Erythroblast (primary cell): Measurements from ENCODE around the gene BEND3.
"Not testable (repeated sequence)": the region's sequence is repeated elsewhere in the genome, so short reads cannot be mapped to it uniquely, and the experiment has no call there.

Experiments
- DNase-seq, 2 experiments: peaks; one replicate each; lab custom pipeline; 2025; lab: John Stamatoyannopoulos, UW
- GATA1 ChIP-seq: IDR thresholded peaks from 2 replicates; pipeline ENCODE4 v1.6.1; 2011; ENCODE audit warnings: low read depth, mild to moderate bottlenecking, control low read depth, low read length, moderate library complexity
- POLR2A ChIP-seq: IDR thresholded peaks from 2 replicates; pipeline ENCODE4 v1.6.1; 2011; ENCODE audit warnings: mild to moderate bottlenecking, low read length

BEND3 gene

DNA sequence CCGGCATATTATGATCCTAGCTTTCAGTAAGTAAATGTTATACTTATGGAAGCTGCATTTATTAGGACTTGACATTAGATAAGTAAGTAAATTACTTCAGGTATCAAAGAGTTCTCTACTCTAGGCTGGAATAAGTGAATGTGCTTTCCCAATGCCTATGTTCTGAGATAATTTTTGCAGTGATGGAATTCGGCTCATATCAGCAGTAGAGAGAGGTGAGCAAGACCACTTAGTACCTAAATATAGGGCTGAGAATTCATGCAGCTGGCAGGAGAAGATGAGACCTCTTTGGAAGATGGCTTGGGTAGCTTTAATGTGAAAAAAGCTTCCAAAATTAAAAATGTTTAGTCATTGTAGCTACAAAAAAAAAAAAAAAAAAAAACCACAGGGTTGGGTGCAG lies 13.3 kb upstream of the BEND3 start:
- no peak for TF ChIP-seq GATA1
- no peak for TF ChIP-seq POLR2A
- no peak for DNase-seq

DNA sequence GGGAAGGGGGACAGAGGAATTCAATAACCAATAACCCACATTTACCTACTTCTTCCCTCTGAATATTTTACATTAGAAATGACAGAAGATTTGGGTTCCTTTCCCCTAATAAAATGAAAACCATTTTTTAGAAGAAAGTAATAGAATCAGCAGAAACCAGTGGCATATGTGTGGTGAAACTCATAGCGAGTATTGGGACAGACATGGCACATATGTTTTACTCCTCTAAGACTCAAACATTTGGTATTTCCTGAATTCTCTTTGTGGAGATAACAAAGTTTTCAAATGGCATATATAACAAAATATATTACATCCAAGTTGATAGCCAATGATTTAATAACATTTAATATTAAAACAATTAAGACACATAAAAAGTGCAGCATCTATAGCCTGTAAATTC lies 12.9 kb upstream of the BEND3 start:
- no peak for DNase-seq
- TF ChIP-seq POLR2A (no peak), GATA1 (no peak)

DNA sequence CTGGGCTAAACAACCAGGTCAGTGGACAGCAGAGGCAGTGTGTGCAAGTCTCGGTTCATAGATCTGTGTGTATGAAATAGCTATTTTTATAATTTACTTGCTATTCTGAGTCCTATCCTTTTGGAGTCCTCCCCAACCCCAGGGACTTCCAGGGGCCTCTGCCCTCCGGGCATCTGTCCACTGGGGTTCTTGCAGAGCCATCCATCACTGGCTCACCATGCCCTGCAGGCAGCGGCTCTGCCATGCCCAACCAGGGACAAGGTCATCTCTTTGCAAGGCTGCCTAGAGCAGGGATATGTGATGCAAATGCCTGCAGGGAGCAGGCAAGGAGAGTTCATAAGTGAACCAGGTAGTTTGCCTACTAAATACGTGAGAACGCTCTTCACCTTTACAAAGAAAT lies 10.5 kb upstream of the BEND3 start:
- DNase-seq, result no peak
- TF ChIP-seq POLR2A, result no peak
- no peak for TF ChIP-seq GATA1

DNA sequence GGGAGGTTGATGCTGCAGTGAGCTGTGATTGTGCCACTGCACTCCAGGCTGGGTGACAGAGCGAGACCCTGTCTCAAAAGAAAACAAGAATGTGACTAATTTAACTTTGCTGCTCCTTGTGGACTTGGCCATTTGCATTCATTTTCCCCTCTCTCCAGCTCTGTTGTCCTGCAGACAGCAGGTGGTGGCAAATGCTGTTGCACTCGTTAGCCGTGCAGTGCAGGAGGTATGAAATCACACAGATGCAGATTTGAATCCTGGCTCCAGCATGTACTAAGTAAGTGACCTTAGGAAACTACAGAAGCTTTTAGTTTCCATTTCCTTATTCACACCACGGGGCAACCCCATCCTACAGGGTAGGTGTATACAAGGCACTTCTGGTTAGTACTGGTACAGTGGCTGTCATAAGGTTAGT lies 9.6 kb upstream of the BEND3 start:
- no peak for DNase-seq

DNA sequence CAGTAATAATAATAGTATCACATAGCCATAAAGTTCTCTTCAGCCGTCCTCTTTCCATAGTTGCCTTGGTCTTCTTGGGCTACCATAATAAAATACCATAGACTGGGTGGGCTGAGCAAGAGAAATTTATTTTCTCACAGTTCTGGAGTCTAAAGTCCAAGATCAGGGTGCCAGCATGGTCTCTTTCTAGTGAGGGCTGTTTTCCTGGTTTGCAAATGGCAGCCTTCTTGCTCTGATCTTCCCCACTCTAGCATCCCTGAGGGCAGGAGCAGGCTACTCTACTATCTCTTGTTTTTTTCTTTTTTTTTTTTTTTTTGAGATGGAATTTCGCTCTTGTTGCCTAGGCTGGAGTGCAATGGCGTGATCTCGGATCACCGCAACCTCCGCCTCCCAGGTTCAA lies 8.2 kb upstream of the BEND3 start:
- no peak for TF ChIP-seq GATA1
- no peak for TF ChIP-seq POLR2A
- no peak for DNase-seq

More for the DNA sequence above, 9.6 kb upstream of the BEND3 start:
- no peak for TF ChIP-seq POLR2A
- no peak for TF ChIP-seq GATA1

DNA sequence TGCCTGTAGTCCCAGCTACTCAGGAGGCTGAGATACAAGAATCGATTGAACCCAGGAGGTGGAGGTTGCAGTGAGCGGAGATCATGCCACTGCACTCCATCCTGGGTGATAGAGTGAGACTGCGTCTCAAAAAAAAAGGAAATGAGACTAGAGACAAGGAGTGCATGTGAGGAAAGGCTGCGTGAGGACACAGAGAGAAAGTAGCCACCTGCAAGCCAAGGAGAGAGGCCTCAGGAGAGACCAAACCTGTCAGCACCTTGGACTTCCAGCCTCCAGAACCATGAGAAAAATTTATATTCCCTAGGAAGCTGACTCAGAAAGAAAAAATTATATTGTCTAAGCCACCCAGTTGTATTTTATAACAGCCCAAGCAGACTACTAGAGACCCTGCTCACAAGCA lies 7.4 kb upstream of the BEND3 start:
- no peak for TF ChIP-seq GATA1
- TF ChIP-seq POLR2A, result no peak
- DNase-seq, result no peak

DNA sequence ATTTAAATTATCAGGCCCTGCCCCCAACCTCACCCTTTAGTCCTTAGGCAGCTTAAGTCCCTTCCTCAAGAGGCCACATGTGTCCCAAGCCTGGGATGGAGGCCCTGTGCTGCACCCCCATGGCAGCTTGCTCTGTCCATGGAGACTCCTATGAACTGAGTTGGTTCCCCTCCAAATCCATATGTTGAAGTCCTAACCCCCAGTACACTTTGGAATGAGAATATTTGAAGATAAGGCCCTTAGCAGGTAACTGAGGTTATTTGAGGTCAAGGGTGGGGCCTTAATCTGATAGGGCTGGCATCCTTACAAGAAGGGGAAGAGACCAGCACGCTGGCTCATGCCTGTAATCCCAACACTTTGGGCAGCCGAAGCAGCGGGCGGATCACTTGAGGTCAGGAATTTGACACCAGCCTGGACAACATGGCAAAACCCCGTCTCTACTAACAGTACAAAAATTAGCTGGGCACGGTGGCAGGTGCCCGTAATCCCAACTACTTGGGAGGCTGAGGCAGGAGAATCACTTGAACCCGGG lies 6.7 kb upstream of the BEND3 start:
- TF ChIP-seq GATA1 (no peak), POLR2A (no peak)
- DNase-seq, result peak; percentile 17 to 44

DNA sequence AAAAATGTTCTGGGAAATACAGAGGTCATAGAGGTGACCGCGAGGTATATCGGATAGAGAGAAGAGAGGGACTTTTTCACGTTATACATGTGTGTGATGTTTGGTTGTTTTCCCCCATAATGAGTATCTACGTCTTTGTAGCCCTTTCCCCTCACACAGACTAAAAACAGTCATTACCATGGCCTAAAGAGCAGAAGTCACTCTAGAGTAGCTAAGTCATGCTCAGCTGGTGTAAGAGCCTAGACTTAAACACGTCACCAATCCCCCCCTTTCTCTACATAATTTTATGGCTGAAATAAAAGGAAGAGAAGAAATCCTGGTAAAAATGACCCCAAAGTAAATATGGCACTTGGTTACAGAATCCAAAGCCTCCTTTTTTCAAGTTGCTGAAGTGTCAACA lies 6.0 kb upstream of the BEND3 start:
- TF ChIP-seq GATA1 (no peak), POLR2A (no peak)
- peak in 1 of 2 experiments; percentile 27 for DNase-seq

DNA sequence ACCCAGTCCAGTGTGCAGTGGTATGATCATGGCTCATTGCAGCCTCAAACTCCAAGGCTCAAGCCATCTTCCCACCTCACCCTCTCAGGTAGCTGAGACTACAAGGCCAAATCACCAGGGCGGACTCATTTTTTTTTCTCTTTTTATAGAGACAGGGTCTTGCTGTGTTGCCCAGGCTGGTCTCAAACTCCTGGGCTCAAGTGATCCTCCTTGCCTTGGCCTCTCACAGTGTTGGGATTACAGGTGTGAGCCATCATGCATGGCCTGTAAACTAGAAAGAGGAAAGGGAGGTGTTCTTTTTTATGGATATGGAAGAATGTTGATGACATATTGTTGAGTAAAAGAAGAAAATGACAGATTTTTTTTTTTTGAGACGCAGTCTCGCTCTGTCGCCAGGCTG lies 5.1 kb upstream of the BEND3 start:
- DNase-seq, result no peak
- TF ChIP-seq POLR2A, result no peak
- no peak for TF ChIP-seq GATA1

DNA sequence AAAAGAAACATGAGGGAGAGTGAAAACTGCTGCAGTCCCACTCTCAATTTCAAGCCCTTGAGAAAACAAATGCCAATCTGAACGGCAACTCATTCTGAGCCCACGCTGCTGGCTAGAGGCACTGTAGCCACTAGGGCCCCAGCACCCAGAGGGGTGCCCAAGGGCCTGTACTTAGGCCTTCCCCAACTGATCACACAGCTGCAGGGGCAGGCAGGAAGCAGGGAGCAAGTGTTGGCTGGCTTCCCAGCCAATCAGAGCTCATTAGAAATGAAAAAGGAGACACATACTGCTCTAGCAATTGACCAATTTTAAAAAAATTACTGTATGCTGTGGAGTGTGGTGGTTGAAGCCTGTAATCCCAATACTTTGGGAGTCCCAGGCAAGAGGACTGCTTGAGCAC lies 3.7 kb upstream of the BEND3 start:
- no peak for DNase-seq
- TF ChIP-seq GATA1, result no peak
- no peak for TF ChIP-seq POLR2A

DNA sequence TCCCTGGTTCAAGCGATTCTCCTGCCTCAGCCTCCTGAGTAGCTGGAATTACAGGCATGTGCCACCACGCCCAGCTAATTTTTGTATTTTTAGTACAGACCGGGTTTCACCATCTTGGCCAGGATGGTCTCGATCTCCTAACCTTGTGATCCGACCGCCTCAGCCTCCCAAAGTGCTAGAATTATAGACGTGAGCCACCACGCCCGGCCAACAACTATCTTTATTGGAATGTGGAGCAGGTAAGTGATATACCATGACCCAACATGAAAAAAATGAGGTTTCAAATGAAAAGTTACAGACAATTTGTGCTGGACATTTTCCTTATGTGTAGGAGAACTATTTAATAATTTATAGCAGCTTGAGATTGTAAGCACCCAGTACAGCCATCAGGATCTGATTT lies 3.2 kb upstream of the BEND3 start:
- DNase-seq, result not testable (repeated sequence)

DNA sequence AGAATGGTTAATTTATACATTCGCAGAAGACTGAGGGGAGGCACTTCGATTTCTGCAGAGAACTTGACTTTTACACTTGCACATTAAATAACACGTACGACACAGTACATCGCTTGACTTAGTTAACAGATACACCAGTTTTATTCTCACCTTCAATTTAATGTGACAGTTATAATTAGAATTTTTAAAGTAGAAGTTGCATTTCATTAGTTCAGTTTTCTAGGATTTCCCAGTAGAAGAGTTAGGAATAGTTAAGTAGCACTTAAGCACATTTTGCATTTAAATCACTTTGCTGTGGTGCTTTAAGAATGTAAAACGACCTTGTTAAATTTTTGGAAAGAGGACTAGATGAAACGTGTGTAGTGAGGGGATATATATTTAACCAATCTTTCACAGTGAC lies 1.6 kb upstream of the BEND3 start:
- DNase-seq, result no peak
- TF ChIP-seq POLR2A, result no peak
- TF ChIP-seq GATA1, result no peak

DNA sequence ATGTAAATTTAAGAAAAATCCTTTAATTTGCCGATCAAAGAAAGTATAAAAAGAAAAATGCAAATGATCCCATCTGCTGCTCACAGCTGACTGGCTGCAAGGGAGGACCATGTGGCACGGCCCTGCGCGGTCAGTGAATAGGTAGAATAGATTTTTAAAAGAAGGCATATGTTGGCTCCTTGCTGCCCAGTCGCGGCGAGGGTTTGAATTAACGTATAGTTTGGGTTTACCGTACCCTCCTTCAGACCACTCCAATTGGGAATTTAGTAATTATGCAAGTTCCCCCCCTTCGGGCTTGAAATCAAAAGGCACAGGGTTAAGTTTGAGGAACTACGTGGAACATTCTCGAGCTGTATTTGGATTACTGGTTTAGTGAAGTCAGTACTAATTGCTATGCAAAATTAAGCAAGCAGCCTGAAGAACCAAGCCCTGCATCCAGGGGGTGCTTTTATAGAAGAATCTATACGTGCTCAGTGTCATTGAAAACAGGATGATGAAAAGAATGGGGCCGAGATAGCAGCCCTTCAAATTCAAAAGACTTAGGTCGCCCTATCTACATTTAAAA lies 1.1 kb upstream of the BEND3 start:
- peak; percentile 54 to 72 for DNase-seq
- TF ChIP-seq POLR2A (no peak), GATA1 (no peak)

DNA sequence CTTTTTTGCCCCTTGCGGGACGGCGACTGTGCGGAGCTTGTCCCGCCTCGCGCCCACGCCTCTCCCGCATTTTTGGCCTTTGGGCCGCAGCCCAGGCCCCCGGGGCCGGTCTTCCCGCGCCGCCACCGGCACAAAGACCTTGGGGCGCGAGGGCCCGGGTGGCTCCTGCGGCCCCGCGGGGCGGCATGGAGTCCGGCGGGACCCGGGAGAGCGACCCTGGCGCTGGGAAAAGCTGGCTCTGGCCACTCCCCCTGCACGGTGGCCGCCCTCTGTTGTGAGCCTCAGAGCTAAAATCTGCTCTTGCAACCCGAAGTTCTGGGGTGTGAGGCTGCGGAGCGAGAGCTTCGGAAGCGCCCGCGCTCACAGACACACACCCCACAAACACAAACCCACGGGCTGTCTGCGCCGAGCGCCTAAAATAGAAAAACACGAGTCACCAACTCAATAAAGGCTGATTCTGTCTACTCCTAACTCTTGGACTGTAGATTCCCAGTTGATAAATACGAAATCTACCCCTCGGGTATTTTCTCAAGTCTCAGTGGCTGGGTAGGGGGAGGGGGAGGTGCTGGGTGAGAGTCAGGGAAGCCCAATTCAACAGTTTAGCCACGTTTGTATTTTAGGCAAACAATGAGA lies 496 bp upstream of the BEND3 start:
- TF ChIP-seq GATA1 (no peak), POLR2A (no peak)
- peak; percentile 58 to 66 for DNase-seq

DNA sequence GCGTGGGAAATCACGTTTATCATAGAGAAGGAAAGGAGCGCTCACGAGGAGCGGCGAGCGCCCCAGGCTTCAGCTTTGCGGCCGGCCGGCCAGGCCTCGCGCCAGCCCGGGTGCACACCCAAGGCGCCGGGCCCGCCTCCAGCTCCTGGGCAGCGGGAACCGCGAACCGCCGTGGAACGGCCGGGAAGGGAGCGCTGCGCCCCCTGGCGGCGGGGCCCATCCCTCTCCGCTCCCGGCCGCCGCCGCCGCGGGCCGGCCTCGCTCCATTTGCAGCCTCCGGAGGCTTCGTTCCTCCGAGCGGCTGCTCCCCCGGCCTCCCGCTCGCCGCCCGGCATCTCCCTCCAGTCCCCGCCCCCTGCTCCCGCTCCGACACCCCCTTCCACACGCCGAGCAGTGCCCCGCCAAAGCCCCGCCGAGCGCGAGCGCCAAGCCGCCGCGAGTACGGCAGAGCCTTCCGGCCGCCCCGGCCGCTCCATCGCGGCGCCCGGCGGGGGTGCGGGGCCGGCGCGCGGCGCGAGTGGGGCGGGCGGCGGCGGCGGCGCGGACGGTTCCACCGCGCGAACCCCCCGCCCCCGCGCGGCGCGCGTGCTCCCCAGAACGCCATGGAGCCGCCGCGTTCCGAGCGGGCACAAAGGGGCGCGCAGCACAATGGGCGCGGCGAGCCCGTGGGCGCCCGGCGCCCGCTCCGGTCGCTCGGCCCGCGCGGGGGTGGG lies 946 bp downstream of the BEND3 start:
- peak; percentile 89 to 93 for DNase-seq
- no peak for TF ChIP-seq GATA1
- TF ChIP-seq POLR2A, result peak; percentile 14
